ENCODE measurements around the gene SYCE1L.
A peak's percentile ranks its signal among the peaks of the same experiment; 100 is the strongest.
"Not testable (repeated sequence)": the region's sequence is repeated elsewhere in the genome, so short reads cannot be mapped to it uniquely, and the experiment has no call there.

The SYCE1L gene

GRCh38 chr16:77206533-77206932 is 7.3 kb downstream of the SYCE1L start:
- no peak for DNase-seq

GRCh38 chr16:77207030-77207429 is 7.8 kb downstream of the SYCE1L start:
- DNase-seq: no peak

- DNase-seq: no peak
These were observed 9.2 kb downstream of the SYCE1L start for GRCh38 chr16:77208382-77208781.

- peak; percentile 54 to 82 for DNase-seq
These were observed 12.9 kb downstream of the SYCE1L start for GRCh38 chr16:77211880-77212740.

- DNase-seq: peak; percentile 37 to 79
These were observed 13.7 kb downstream of the SYCE1L start for GRCh38 chr16:77212741-77213541.

GRCh38 chr16:77213542-77214106 is 14.4 kb downstream of the SYCE1L start:
- DNase-seq: peak; percentile 75 to 90

- no peak for DNase-seq
These were observed 15.4 kb downstream of the SYCE1L start for GRCh38 chr16:77214411-77215138.

- no peak for DNase-seq
These were observed 20.2 kb downstream of the SYCE1L start for GRCh38 chr16:77219437-77219836.

GRCh38 chr16:77220427-77220826 is 21.2 kb downstream of the SYCE1L start:
- DNase-seq: no peak

GRCh38 chr16:77221482-77221881 is 22.3 kb downstream of the SYCE1L start:
- no peak for DNase-seq

GRCh38 chr16:77223184-77223583 is 24.0 kb downstream of the SYCE1L start:
- DNase-seq: peak in 1 of 2 experiments; percentile 4

GRCh38 chr16:77225182-77225581 is 26.0 kb downstream of the SYCE1L start:
- no peak for DNase-seq

GRCh38 chr16:77227745-77228144 is 28.5 kb downstream of the SYCE1L start:
- no peak for DNase-seq

GRCh38 chr16:77231047-77231446 is 31.8 kb downstream of the SYCE1L start:
- DNase-seq: no peak

GRCh38 chr16:77233799-77234519 is 34.8 kb downstream of the SYCE1L start:
- no peak for DNase-seq

- no peak for DNase-seq
These were observed 35.4 kb downstream of the SYCE1L start for GRCh38 chr16:77234611-77235010.

GRCh38 chr16:77236063-77236511 is 36.9 kb downstream of the SYCE1L start:
- DNase-seq: peak; percentile 32 to 77

GRCh38 chr16:77238593-77238992 is 39.4 kb downstream of the SYCE1L start:
- DNase-seq: no peak

GRCh38 chr16:77242471-77242870 is 43.3 kb downstream of the SYCE1L start:
- DNase-seq: not testable (repeated sequence)

- no peak for DNase-seq
These were observed 46.9 kb downstream of the SYCE1L start for GRCh38 chr16:77246150-77246549.

- no peak for DNase-seq
These were observed 51.2 kb downstream of the SYCE1L start for GRCh38 chr16:77250400-77250799.

Data from SW 1271 (cell line).